Measurements from ENCODE around the gene MAP3K3.

Gene MAP3K3

GRCh38 chr17:63699638-63700527 is 77.7 kb downstream of the MAP3K3 start, which contains the start of gene LIMD2:
LIMD2 (minus strand) TSS chr17:63700125; CDS start chr17:63699298, 827 bp downstream.
- H3K4me3 ChIP-seq (ENCODE audit: low read length): peak within 1 kb of the TSS; percentile 52
- no peak for TF ChIP-seq CTCF (conservative IDR thresholded peaks at IDR 0.05; ENCODE audit: low read length)
- peak; percentile 20 for DNase-seq (ENCODE audit: low read depth)

- TF ChIP-seq CTCF (conservative IDR thresholded peaks at IDR 0.05; ENCODE audit: low read length): no peak
- peak; percentile 54 for DNase-seq (ENCODE audit: low read depth)
- H3K4me3 ChIP-seq (ENCODE audit: low read length): peak overlapping the region; percentile 46
Measured at GRCh38 chr17:63700528-63701455, 78.6 kb downstream of the MAP3K3 start.

GRCh38 chr17:63701456-63701820 is 79.2 kb downstream of the MAP3K3 start:
- TF ChIP-seq CTCF (conservative IDR thresholded peaks at IDR 0.05; ENCODE audit: low read length): no peak
- DNase-seq (ENCODE audit: low read depth): no peak
- H3K4me3 ChIP-seq (ENCODE audit: low read length): no peak overlapping the region

- no peak for DNase-seq (ENCODE audit: low read depth)
- no peak for TF ChIP-seq CTCF (conservative IDR thresholded peaks at IDR 0.05; ENCODE audit: low read length)
- H3K4me3 ChIP-seq (ENCODE audit: low read length): no peak overlapping the region
Measured at GRCh38 chr17:63701868-63702720, 79.9 kb downstream of the MAP3K3 start.

- H3K4me3 ChIP-seq (ENCODE audit: low read length): no peak overlapping the region
- TF ChIP-seq CTCF (conservative IDR thresholded peaks at IDR 0.05; ENCODE audit: low read length): no peak
- no peak for DNase-seq (ENCODE audit: low read depth)
Measured at GRCh38 chr17:63702721-63703015, 80.5 kb downstream of the MAP3K3 start.

- no peak for TF ChIP-seq CTCF (conservative IDR thresholded peaks at IDR 0.05; ENCODE audit: low read length)
- DNase-seq (ENCODE audit: low read depth): no peak
- no peak overlapping the region for H3K4me3 ChIP-seq (ENCODE audit: low read length)
Measured at GRCh38 chr17:63703029-63703428, 80.8 kb downstream of the MAP3K3 start.
